GM19351 (cell line): Measurements from ENCODE around the gene TMEM45A.
"Not testable (repeated sequence)": the region's sequence is repeated elsewhere in the genome, so short reads cannot be mapped to it uniquely, and the experiment has no call there.

Experiments used
- ATAC-seq: cut with Tn5 transposase; IDR thresholded peaks from one replicate; pipeline ENCODE4 v1.9.1; 2021; ENCODE audit warnings: mild to moderate bottlenecking, moderate library complexity; ENCODE audit not compliant: unreplicated experiment

Gene TMEM45A

GRCh38 chr3:100482176-100482575 lies 10.2 kb upstream of the TMEM45A start:
- ATAC-seq: no peak

DNA sequence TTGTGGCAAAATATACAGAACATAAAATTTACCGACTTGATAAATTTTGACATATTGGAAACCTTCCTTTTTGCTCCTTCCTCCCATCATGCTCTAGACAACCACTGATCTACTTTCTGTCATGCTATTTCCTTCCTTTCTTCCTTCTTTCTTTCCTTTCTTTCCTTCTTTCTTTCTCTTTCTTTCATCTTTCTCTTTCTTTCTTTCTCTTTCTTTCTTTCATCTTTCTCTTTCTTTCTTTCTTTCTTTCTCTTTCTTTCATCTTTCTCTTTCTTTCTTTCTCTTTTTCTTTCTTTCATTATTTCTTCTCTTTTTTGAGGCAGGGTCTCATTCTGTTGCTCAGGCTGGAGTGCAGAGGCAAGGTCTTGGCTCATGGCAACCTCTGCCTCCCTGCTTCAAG lies 8.9 kb upstream of the TMEM45A start:
- ATAC-seq: no peak

GRCh38 chr3:100486808-100487207 lies 5.6 kb upstream of the TMEM45A start:
- no peak for ATAC-seq

- ATAC-seq: no peak
Measured at GRCh38 chr3:100489118-100489517, 3.3 kb upstream of the TMEM45A start.

- peak; percentile 35 for ATAC-seq
Measured at GRCh38 chr3:100496711-100497261, 4.4 kb downstream of the TMEM45A start.

DNA sequence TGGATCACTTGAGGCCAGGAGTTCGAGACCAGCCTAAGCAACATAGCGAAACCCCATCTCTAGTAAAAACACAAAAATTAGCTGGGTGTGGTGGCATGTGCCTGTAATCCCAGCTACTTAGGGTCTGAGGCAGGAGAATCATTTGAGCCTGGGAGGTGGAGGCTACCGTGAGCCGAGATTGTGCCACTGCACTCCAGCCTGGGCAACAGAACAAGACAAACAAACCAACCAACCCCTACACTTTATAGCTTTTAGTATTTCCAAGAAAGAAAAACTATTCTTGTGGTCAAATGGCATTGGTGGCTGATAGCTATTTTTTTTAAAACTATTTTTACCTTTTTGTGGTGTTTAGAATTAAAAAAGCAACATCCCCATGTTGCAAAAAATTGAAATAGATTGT lies 7.2 kb downstream of the TMEM45A start:
- ATAC-seq: no peak

- no peak for ATAC-seq
Measured at GRCh38 chr3:100500320-100500880, 8.0 kb downstream of the TMEM45A start.

- ATAC-seq: peak; percentile 72
Measured at GRCh38 chr3:100503448-100503847, 11.0 kb downstream of the TMEM45A start.

- no peak for ATAC-seq
Measured at GRCh38 chr3:100506355-100506754, 13.9 kb downstream of the TMEM45A start.

DNA sequence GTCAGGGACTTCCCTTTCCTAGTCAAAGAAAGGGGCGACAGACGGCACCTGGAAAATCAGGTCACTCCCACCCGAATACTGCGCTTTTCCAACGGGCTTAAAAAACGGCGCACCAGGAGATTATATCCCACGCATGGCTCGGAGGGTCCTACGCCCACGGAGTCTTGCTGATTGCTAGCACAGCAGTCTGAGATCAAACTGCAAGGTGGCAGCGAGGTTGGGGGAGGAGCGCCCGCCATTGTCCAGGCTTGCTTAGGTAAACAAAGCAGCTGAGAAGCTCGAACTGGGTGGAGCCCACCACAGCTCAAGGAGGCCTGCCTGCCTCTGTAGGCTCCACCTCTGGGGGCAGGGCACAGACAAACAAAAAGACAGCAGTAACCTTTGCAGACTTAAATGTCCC lies 17.4 kb downstream of the TMEM45A start:
- ATAC-seq: not testable (repeated sequence)

DNA sequence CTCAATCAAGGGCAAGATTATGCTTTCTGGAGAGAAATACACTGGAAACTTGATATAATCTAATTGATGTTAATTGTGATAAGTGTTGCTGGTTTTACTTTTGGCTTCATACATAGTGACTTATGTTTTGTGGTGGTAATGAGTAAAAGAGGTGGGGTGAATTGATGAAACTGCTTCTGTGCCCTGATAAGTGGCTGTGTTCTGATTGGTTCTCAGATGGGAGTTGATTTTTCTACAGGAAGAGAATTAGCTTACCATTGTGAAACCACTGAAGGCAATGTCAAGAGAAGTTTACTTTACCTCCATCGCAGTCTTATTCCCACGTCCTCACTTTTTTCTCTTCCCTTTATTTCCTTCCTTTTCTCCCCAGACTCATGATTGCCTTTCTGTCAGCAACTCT lies 23.8 kb downstream of the TMEM45A start:
- ATAC-seq: no peak

DNA sequence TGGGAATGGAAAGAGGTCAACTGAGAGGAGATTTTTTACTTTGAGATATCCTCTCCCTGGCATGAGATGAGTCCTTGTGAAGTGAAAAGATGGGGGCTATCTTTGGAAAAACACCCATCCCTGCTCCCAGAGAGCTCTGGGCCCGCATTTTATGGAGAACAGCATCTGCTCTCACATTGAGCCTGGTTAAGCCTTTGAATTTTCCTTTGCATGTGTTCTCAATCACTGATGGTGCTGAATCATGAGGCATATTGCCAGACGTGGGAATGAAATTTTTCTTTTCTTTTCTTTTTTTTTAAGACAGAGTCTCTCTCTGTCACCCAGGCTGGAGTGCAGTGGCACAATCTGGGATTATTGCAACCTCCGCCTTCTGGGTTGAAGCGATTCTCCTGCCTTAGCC lies 24.4 kb downstream of the TMEM45A start:
- ATAC-seq: no peak

GRCh38 chr3:100517276-100517675 lies 24.9 kb downstream of the TMEM45A start:
- ATAC-seq: no peak

- ATAC-seq: no peak
Measured at GRCh38 chr3:100518244-100518643, 25.8 kb downstream of the TMEM45A start.

- no peak for ATAC-seq
Measured at GRCh38 chr3:100518983-100519382, 26.6 kb downstream of the TMEM45A start.

DNA sequence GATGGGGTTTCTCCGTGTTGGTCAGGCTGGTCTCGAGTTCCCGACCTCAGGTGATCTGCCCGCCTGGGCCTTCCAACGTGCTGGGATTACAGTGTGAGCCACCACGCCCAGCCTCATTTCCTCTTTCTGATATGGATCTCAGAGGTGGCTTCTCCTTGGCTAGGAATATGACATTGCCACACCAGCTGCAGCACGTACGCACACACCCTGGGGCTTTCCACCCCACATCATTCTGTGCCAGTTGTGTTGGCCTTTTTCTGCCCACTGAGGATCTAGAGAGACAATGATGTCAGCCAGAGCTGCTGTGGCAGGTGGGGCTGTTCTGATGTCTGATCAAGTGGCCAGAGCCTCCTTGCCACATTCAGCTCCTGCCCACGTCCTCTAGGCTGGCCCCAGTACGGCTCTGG lies 29.0 kb downstream of the TMEM45A start:
- no peak for ATAC-seq

- ATAC-seq: no peak
Measured at GRCh38 chr3:100522125-100522524, 29.7 kb downstream of the TMEM45A start.

DNA sequence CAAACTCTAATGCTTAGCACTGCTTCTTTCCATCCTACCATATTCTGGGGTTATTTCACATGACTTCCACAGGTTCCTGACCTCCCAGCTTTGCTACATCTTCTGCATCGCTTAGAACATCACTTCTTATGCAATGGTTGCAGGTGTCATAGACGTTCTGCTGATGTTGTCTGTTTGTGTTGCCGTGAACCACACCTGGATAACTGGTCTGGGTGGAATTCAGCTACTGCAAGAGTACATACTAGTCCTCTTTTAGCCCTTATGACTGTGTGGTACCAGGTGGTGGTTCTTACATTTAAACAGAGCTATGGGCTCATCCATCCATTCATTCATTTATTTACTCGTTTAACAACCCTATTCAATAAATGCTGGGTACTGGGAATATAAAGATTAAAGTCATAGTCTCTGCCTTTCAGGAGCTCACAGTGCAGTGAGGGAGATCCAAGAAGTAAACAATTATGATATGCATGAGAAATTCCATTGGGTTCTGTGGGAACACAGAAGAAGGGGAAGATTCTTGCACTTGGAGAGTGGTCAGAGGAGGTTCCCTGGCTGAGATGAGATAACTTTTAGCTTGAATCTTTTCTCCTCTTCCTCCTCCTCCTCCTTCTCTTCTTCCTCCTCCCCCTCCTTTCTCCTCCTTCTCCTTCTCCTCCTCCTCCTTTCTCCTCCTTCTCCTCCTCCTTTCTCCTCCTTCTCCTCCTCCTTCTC lies 30.8 kb downstream of the TMEM45A start:
- ATAC-seq: no peak

DNA sequence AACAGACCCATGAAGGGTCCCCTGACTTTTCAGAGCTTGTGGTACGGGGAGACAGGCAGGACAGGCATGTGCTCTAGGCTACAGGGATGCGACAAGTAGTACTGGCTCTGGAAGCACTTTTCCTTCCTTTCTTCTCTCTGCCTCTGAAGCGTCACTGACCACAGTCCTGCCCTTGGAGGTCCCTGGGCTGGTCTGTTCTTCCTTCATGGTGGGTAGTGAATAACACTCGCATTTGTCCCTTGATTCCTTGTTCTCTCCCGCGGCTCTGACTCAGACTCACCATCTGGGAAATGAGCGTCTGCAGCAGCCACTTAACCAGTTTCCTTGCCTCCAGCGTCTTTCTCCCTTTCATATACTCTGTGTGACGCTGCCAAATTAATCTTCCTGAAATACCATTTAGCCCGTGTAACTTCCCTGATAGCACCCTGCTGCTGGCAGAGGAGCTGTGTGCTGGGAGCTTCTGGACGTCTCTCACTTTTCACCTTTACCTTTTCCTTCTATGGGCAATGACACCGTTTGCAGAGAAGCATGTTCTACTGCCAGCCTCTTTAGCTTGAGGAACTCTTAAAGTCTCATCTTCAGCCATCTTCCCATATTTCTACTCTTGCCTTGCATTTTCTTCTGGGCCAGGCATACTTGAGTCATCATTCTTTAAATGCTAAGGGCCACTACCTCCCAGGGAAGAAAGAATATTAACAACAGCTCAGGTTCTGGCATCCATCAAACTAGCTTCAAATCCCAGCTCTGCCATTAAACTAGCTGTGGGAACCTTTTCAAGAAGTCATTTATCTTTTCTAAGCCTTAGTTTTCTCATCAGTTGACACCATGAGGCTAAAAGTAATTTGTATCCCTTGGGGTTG lies 33.6 kb downstream of the TMEM45A start:
- ATAC-seq: no peak

DNA sequence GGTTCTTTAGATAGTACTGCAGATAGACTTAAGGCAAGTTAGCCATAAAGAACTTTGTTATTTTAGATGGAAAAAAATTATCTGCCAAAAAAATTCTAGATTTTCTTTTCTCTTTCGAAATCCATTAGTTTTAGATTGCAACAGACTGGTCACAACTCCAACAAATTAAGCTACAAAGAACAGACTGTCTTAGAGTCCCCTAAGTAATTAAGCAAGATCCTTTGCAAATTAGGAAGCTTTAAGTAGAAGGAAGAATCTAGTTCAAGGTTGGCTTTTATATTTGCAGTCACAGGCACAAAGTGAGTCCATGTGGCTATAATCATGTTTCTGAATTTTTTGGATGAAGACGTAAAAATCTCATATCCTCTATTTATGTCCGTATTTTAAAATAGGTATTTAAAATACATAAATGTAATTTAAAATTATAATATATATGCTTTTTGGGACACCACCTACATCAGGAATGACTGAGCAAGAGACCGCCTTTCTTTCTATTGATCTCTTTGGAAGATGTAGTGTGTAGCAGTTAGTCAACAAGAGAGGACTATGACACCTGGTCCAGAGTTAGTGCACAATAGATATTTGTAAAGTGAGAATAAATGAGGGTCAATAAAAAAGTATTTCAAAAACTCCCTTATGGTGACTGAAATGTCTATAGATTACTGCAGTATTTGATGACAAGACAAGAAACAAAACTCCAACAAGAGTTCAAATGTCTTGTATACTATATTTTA lies 34.4 kb downstream of the TMEM45A start:
- no peak for ATAC-seq

- no peak for ATAC-seq
Measured at GRCh38 chr3:100527347-100527735, 34.9 kb downstream of the TMEM45A start.
